Testis (tissue), 2 donors: Measurements from ENCODE around the gene GRM2.

Experiments
- CTCF ChIP-seq, 3 experiments: fragments of 450-650 bp in 2 of 3; fragments of 200-600 bp in 1 of 3; sonication (generic) in 1 of 3; IDR thresholded peaks; one replicate each; pipeline ENCODE4 v1.5.1; 2016 to 2019; ENCODE audit warnings: antibody characterized with exemption in 3 of 3, mild to moderate bottlenecking in 2 of 3, moderate library complexity in 1 of 3
- POLR2A ChIP-seq: fragments of 450-650 bp; IDR thresholded peaks from one replicate; pipeline ENCODE4 v1.6.1; 2017; ENCODE audit warnings: antibody characterized with exemption, mild to moderate bottlenecking, moderate library complexity

GRCh38 chr3:51683566-51683965 lies 23.3 kb upstream of the GRM2 start:
- TF ChIP-seq CTCF (IDR thresholded peaks at IDR 0.05): no peak
- TF ChIP-seq POLR2A: no peak
